Type B pancreatic cell (in vitro differentiated cells): ENCODE results near the gene YAP1. TPM values are rescaled to one million over a fixed set of nuclear protein-coding genes. Genes with fewer than 3 reads are reported as not detected.

ENCODE experiments used
- DNase-seq: peaks from one replicate; pipeline ENCODE4 v3.0.0; 2021; ENCODE audit warnings: mixed read lengths; ENCODE audit not compliant: unreplicated experiment; ENCODE audit errors: extremely low spot score
- H3K27ac Mint-ChIP-seq: 2 replicates; pipeline ENCODE4 v1.8.0; 2021; ENCODE audit warnings: mild to moderate bottlenecking, mixed read lengths
- H3K27me3 Mint-ChIP-seq: 2 replicates; pipeline ENCODE4 v1.8.0; 2021; ENCODE audit warnings: mixed read lengths
- H3K36me3 Mint-ChIP-seq: 2 replicates; pipeline ENCODE4 v1.8.0; 2021; ENCODE audit warnings: mixed read lengths
- H3K4me1 Mint-ChIP-seq: one replicate; pipeline ENCODE4 v1.8.0; 2021; ENCODE audit warnings: mixed read lengths; ENCODE audit not compliant: unreplicated experiment
- H3K4me3 Mint-ChIP-seq: 2 replicates; pipeline ENCODE4 v1.8.0; 2021; ENCODE audit warnings: mild to moderate bottlenecking, mixed read lengths
- H3K9me3 Mint-ChIP-seq: 2 replicates; pipeline ENCODE4 v1.8.0; 2021; ENCODE audit warnings: mixed read lengths
- CTCF ChIP-seq: fragments of 200-600 bp; sonication (generic); conservative IDR thresholded peaks from 2 replicates; pipeline ENCODE4 v1.5.0; 2021; ENCODE audit warnings: antibody characterized with exemption, mild to moderate bottlenecking
- total RNA-seq: library from RNA; stranded (reverse); gene quantifications from 2 replicates; pipeline ENCODE4 v1.2.1, GENCODE V29; 2021; ENCODE audit warnings: low replicate concordance

Gene YAP1
- total RNA-seq, 1 donor from 2014 or later: 199 TPM

- H3K4me3 Mint-ChIP-seq: peak overlapping the region; percentile 9
- H3K27me3 Mint-ChIP-seq: no peaks in the 10 kb centered on the region
- H3K27ac Mint-ChIP-seq: peak overlapping the region; percentile 39
- DNase-seq: no peak
- H3K4me1 Mint-ChIP-seq: peaks cover 57% of the 10 kb centered on the region
- peaks cover 31% of the 10 kb centered on the region for H3K36me3 Mint-ChIP-seq
- no peak for TF ChIP-seq CTCF
- H3K9me3 Mint-ChIP-seq: no peaks in the 10 kb centered on the region
Measured at GRCh38 chr11:102151784-102152525, 41.7 kb downstream of the YAP1 start.

- Mint-ChIP-seq H3K27me3 (no peaks in the 10 kb centered on the region), H3K9me3 (no peaks in the 10 kb centered on the region)
Measured at GRCh38 chr11:102153082-102153481, 42.8 kb downstream of the YAP1 start.

GRCh38 chr11:102154806-102155205 lies 44.6 kb downstream of the YAP1 start:
- H3K4me3 Mint-ChIP-seq: no peak overlapping the region
- H3K27me3 Mint-ChIP-seq: no peaks in the 10 kb centered on the region
- H3K36me3 Mint-ChIP-seq: peaks cover 24% of the 10 kb centered on the region
- H3K4me1 Mint-ChIP-seq: peaks cover 56% of the 10 kb centered on the region
- TF ChIP-seq CTCF: no peak
- DNase-seq: no peak
- H3K9me3 Mint-ChIP-seq: no peaks in the 10 kb centered on the region
- H3K27ac Mint-ChIP-seq: no peak overlapping the region

More at GRCh38 chr11:102153082-102153481, 42.8 kb downstream of the YAP1 start:
- H3K36me3 Mint-ChIP-seq: peaks cover 31% of the 10 kb centered on the region
- H3K27ac Mint-ChIP-seq: peak overlapping the region; percentile 14
- H3K4me3 Mint-ChIP-seq: no peak overlapping the region
- TF ChIP-seq CTCF: no peak
- DNase-seq: no peak
- peaks cover 60% of the 10 kb centered on the region for H3K4me1 Mint-ChIP-seq

- H3K4me1 Mint-ChIP-seq: peaks cover 59% of the 10 kb centered on the region
- H3K4me3 Mint-ChIP-seq: peak overlapping the region; percentile 26
- H3K27ac Mint-ChIP-seq: peak overlapping the region; percentile 81
- H3K9me3 Mint-ChIP-seq: no peaks in the 10 kb centered on the region
- H3K27me3 Mint-ChIP-seq: no peaks in the 10 kb centered on the region
- TF ChIP-seq CTCF: no peak
- DNase-seq: no peak
- peaks cover 23% of the 10 kb centered on the region for H3K36me3 Mint-ChIP-seq
Measured at GRCh38 chr11:102155676-102156075, 45.4 kb downstream of the YAP1 start.

- Mint-ChIP-seq H3K9me3 (no peaks in the 10 kb centered on the region), H3K27me3 (no peaks in the 10 kb centered on the region), H3K27ac (peak overlapping the region; percentile 88), H3K36me3 (peaks cover 20% of the 10 kb centered on the region), H3K4me3 (no peak overlapping the region), H3K4me1 (peaks cover 54% of the 10 kb centered on the region)
- no peak for DNase-seq
- no peak for TF ChIP-seq CTCF
Measured at GRCh38 chr11:102157219-102157618, 47.0 kb downstream of the YAP1 start.
